HG02678 (cell line): Measurements from ENCODE around the gene EVC.

ENCODE experiments used
- ATAC-seq: cut with Tn5 transposase; IDR thresholded peaks from one replicate; pipeline ENCODE4 v1.9.1; 2021; ENCODE audit warnings: mild to moderate bottlenecking, moderate library complexity; ENCODE audit not compliant: unreplicated experiment

EVC gene

DNA sequence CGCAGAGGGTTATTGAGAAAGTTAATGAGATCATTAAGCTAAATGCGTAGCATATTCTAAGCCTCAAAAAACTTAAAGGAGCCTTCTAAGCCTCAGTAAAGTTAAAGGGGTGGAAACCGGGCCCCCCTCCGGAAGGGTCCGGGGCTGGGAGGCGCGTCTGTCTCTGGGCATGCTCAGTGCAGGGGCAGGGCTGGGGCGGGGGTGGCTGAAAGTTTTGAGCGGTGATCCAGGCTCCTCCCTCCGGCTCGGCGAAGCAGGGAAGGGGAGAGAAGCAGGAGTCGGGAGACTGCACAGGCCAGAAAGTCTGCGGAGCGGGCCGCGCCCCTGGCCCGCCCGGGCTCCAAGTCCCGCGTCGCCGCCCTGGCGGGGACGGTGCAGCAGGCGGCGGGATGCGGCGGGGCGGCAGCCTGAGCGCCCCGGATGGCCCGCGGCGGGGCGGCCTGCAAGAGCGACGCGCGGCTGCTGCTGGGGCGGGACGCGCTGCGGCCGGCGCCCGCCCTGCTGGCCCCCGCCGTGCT lies at the start of gene EVC:
EVC (plus strand) TSS at position 241 of the 518 bp plus-strand sequence; CDS start at position 421, 180 bp downstream.
- no peak for ATAC-seq

DNA sequence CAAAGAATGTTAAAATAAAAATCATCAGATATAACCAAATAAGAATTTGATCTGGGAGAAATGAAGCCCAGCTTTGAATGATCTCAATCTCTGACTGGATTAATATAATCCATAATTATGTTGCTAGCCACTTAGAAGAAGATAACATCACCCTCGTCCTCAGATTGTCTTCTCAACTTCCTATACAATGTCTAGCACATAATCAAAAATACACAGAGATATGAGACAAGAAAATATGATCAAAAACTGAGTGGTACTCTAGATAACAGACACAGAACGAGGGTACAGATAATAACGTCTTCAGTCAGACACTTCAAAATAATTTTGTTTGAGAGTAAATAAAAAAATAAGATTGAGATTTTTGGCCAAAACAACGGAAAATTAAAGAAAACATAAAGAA lies 49.8 kb upstream of the EVC start:
- ATAC-seq, result no peak

DNA sequence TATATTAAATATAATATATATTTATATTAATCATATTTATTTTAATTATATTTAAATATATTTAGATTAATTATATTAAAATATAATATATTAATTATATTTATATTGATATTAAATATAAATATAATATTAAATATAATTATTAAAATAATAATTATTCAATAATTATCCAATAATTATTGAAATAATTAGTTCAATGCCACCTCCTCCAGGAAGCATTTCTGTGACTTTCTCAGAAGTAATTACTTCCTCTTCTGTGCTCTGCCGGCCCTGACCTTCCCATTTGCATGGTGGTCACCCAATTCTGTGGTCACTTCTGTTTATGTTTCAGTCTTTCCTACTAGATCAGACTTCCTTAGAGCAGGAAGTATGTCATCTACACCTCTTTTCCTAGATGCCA lies 48.4 kb upstream of the EVC start:
- no peak for ATAC-seq

DNA sequence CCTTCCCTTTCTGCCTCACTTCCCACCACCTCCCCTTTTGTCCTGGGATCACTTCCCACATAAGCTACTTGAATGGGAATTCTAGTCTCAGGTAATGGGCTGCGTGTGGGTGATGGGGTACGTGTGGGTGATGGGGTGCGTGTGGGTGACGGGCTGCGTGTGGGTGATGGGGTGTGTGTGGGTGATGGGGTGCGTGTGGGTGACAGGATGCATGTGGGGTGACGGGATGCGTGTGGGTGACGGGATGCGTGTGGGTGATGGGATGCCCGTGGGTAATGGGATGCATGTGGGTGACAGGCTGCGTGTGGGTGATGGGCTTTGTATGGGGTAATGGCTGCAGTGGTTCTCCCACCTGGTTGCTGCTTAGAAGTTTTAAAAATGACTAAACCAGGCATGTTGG lies 46.2 kb upstream of the EVC start:
- ATAC-seq, result no peak

DNA sequence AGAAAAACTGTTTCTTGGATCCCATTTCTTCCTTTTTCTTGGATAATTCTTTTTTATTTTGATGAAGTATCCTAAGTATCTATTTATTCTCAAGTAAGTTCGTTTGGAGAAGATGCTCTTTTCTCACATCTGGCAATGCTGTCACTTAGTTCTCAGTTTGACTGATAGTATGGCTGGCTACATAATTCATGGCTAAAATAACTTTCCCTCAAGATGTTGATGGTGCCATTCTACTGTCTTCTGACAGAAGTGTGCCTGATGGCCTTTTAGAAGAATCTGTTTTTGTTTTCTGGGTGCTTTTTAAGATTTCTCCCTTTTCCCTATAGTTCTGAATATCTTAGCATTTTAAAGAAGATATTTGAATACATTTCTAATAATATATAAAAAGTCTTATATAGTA lies 44.3 kb upstream of the EVC start:
- ATAC-seq, result no peak

DNA sequence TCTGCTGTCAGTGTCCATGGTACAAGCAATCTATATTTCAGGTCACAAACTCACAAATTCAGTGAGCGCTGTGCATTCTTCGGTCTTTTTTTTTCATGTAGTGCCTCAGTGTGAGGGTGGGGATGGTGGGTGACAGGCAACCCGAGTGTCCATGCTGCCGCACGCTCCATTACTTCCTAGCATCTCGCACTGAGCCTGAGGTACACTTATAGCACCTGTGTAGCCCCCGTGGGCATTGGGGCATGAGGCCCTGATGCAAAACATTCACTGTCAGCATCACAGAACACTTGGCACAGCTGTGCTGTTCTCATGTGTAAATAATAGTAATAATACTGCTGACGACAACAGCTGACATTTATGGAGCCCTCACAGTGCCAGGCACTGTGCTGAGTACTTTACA lies 34.2 kb upstream of the EVC start:
- ATAC-seq, result no peak

DNA sequence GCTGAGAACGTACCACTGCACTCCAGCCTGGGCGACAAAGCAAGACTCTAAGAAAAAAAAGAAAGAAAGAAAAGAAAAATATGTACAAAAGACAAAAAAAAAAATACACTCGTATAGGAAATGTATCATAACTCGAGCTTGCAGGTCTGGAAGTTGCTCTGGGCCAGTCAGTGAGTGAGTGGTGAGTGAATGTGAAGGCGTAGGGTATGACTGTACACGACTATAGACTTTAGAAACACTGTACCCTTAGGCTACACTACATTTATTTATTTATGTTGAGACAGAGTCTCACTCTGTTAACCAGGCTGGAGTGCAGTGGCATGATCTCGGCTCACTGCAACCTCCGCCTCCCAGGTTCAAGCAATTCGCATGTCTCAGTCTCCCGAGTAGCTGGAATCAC lies 32.0 kb upstream of the EVC start:
- no peak for ATAC-seq

DNA sequence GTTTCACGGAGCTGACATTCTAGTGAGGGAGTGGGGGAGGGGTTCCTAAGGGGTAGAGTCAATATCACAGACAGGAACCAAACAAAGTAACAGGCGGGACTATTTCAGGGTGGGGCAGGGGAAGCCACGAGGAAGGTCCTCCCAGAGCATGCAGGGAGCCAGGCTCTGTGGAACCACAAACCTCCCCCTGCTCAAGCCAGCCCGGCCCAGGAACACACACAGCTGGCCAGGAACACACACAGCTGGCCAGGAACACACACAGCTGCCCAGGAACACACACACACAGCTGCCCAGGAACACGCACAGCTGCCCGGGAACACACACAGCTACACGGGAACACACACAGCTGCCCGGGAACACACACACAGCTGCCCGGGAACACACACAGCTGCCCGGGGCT lies 27.4 kb upstream of the EVC start:
- ATAC-seq, result no peak

DNA sequence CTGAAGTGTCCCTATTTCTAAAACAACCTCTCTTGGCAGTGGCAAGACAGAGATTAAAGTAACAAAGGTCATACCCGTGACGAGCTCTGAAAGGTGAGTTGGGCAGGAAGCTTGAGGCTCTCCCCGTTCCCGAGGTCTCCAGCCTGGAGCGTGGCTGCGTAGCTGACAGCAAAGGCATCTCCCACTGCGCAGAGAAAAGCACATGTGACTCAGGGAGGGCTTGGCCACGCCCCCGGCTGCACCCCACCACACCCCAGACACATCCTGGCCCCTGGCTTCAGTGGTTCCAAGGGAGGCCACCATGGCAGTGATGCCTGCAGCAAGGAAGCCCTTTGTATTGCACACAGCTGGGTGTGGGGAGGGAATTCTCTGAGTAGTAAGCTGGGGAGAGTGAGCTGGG lies 25.7 kb upstream of the EVC start:
- no peak for ATAC-seq

DNA sequence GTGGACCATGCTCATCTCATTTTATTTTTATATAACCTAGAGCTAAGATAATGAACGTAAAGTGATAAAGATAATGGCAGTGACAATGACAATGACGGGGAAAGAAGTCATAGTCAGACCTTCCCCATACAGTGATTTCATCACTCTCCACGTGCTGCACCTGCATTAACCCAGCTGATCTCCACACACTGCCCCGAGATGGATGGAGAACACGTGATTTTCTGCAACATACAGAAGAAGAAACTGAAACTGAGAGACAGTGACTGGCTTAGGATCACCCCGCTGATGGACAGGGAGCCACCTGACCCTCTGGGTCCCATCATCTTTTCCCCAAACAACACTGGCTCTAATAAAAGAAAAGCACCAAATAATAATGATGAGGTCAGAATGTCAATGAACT lies 24.7 kb upstream of the EVC start:
- no peak for ATAC-seq

DNA sequence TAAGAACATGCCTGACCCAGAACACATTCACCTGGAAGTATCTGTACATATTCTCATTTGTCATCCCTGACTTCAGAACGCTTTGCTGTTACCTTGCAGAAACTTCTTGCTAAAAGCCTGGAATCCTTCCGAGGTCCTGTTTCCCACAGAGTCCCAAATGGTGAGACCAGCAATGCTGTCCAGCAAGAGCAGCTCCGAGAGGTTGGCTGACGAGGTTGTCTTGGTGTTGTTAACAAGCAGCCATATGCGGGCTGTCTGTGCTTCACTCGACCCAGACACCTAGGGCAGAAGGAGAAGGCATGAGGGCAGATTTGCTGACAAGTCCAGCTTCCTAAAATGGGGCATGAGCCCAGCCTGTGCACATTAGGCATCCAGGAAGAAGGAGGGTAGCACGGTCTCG lies 21.9 kb upstream of the EVC start:
- no peak for ATAC-seq

DNA sequence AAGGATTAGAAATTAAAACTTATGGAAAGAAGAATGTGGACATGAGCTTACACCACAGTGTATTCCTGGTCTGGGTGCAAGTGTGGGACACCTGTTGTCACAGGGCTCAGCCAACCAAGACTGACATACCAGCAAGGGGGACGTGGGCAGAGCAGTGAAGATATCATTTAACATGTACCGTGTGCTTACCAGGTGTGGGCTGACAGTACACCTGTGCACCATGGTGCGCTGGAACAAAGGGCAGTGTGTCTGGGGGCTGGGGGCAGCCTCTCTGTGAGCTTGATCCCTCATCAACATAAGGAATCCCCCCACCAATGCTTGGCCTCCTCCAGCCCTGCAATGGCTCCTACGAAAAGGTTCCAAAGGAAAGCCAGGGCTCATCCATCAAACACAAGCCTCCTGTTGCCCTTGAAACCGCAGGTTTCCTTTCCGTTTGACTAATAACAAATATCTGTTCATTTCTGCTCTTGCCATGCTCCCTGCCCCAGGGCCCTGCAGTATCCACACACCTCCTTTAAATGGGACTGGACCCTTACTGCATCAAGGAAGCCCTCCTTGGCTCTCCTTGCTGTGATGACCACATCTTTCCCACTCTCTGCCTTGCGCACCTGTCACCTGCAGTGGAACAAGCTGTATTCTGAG lies 19.4 kb upstream of the EVC start:
- ATAC-seq, result no peak

DNA sequence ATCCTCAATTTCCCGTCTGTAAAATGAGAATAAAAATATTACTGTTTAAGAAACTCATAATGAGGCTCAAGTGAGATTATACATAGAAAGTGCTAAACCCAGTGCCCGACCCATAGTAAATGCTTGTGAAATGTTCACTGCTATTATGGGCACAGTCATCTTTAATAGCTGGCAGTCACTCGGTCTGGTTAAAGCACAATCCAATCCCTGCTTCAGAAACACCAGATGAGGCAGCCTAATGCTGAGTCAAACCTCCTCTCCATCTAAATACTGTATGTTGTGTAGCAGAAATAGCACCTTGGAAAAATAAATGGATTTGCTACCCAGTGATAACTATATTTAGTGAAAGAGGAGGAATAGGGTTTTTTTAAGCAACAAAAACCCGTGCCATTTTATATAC lies 17.1 kb upstream of the EVC start:
- ATAC-seq, result no peak

DNA sequence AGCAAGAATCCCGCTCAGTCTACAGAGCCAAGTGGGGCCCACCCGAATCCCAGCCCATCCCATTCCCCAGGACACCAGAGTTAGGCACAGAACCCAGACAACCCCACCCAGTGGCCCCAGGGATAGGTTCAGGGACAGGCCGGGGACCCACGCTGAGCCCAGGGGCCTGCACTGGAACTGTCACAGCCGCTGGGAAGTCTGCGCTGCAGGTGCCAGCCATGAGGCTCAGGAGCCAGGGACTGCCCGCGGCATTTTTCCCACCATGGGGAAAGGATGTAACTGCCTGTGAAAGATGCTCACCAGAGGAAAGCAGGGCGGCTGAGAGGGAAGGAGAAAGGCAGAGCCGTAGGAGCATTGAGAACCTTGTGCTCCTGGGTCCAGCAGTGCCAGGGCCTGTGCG lies 14.7 kb upstream of the EVC start:
- no peak for ATAC-seq

DNA sequence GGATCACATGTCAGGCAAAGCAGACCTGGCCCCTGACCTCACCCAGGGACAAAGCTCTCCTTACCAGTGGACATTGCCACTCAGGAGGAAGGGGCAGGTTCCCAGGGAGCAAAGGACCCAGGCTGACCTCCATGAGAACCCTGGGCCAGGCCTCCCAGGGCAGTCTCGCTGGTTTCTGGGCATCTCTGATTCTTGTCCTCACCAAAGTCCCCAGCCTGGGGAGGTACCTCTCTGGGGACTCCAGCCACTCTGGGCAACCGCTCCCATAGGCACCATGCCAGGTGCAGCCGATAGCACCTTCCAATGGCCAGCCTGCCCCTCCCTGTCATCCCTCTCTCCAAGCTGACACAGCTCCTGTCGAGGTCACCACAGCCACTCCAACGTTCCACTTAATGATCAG lies 10.5 kb upstream of the EVC start:
- no peak for ATAC-seq

DNA sequence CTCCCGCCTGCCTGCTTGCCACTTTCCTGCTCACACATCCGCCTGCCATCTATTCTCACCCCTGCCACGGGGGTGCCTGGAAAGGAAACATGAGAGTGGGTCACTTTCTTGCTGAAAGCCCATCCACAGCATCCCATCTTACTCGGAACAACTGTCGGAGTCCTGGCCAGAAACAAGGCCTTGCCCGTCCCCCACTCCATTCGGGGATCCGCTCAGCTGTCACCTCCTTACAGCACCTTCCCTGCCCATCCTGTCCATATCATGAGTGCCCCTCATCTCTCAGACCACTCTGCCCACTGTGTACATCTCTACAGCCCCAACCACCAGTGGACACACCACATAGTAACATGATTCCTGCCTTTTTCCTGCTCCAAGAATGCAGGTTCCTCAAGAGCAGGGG lies 9.0 kb upstream of the EVC start:
- ATAC-seq, result no peak

DNA sequence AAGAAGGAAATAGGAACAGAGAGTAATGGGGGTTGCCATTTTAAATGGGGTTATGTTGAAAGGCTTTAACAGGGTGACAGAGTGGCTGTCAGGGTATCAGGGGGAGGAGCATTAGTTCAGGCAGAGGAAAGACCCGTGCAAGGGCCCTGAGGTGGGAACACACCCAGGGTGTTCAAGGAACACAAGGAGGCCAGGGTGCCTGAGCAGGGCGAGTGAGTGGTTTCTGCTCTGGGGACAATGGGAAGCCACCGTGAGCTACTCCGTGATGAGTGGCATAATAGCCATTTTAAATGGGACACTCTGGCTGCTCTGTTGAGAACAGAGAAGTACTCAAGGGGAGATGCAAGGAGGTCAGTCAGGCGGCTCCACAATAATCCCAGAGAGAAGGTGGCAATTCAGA lies 7.2 kb upstream of the EVC start:
- no peak for ATAC-seq

DNA sequence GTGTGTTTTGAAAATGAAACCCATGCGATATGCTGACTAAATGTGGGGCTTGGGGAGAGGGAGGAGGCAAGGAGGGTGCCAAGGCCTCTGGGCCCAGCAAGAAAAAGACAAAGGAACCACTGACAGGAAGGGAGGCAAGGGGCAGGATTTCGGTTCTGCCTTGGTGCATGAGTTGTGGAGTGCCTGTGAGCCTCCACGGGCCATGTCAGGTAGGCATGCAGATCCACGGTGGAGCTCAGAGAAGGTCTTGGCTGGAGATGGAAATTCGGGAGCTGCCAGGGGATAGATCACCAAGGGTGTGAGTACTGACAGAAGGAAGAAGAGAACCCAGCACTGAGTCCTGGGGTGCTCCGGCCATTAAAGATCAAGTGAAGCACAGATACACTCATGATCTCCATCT lies 6.7 kb upstream of the EVC start:
- no peak for ATAC-seq

DNA sequence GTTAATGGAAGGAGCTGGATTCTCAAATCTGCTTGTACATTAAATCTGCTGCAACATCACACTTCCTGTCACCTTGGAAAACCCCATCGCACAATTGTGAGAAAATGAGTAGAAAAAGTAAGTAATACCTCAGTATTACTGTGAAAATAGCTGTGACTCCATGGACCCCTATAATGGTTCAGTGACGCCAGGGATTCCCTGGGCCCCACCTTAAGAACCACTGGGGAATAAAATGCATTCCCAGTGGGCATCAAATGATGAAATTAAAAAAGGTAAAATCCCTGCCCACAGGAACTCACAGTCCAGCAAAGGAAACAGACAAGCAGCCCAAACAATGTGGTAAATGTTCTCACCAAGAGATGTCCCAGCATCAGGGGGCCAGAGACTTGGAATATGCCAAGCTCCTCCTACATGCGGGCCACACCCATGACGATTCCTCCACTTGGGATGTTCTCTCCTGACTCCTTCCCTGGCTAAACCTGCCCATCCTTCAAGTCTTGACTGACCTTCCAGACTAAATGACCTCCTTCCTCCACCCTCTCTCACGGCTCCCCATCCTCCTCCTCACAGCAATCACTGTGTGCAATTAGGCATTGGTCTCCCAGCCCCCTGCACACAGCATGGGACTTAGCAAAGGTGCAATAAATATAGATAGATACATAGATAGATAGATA lies 5.2 kb upstream of the EVC start:
- no peak for ATAC-seq

DNA sequence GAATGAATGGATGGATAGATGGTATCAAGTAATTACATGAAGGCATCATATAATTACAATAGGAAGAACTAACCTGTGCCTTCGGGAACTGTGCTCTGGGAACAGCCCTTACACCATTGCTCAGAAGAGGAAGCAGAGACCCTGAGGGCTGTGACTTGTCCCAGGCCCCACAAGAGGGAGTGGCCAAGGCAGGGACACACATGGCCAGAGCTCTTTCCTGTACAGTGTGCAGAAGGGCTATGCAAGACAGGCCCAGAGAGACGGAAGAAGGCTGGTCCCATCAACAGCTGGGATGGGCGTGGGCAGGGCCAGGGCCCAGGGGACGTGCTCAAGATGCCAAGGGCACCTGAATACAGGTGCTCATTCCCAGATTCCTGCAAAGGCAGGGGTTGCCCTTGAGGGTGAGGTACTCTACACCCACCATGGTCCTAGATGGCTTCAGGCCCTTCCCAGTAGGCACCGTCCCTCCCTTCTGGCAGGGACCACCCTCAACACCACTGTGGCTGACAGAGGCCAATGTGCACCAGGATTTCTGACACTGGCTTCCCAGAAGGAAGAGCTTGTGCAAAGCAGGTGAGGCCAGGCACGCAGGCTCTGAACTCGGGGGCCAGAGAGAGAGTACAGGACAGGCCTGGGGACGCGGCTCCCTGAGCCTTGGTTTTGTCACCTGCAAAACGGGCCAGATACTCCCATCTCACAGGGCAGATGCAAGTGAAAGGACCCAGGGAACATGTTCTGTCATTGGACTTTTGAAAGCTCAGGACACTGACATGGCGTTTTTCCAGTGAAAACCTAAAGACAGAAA lies 4.3 kb upstream of the EVC start:
- ATAC-seq, result no peak

DNA sequence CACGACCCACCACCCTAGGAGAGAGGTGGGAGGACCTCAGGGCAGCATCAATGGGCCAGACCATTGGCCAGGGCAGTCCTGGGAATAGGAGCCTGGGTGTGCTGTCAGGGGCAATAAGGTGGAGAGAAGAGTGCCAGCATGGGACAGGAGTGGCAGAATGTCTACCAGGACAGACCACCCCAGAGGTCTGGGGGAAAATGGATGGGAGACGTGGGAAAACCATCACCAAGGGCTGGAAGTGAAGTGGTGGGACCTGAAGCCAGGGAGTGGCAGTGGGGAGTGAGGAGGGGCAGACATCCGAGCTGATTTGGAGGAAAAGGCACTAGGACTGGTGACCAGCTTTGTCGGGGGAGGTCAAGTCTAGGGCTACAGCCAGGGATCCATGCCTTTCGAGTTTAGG lies 3.6 kb upstream of the EVC start:
- no peak for ATAC-seq
